Amniotic epithelial cell (primary cell): ENCODE results near the gene EDRF1.
"Not testable (repeated sequence)": the region's sequence is repeated elsewhere in the genome, so short reads cannot be mapped to it uniquely, and the experiment has no call there.

Experiments
- DNase-seq: peaks from one replicate; pipeline ENCODE4 v3.0.0-alpha.2; 2010; ENCODE audit warnings: low read depth

The EDRF1 gene, protein sequence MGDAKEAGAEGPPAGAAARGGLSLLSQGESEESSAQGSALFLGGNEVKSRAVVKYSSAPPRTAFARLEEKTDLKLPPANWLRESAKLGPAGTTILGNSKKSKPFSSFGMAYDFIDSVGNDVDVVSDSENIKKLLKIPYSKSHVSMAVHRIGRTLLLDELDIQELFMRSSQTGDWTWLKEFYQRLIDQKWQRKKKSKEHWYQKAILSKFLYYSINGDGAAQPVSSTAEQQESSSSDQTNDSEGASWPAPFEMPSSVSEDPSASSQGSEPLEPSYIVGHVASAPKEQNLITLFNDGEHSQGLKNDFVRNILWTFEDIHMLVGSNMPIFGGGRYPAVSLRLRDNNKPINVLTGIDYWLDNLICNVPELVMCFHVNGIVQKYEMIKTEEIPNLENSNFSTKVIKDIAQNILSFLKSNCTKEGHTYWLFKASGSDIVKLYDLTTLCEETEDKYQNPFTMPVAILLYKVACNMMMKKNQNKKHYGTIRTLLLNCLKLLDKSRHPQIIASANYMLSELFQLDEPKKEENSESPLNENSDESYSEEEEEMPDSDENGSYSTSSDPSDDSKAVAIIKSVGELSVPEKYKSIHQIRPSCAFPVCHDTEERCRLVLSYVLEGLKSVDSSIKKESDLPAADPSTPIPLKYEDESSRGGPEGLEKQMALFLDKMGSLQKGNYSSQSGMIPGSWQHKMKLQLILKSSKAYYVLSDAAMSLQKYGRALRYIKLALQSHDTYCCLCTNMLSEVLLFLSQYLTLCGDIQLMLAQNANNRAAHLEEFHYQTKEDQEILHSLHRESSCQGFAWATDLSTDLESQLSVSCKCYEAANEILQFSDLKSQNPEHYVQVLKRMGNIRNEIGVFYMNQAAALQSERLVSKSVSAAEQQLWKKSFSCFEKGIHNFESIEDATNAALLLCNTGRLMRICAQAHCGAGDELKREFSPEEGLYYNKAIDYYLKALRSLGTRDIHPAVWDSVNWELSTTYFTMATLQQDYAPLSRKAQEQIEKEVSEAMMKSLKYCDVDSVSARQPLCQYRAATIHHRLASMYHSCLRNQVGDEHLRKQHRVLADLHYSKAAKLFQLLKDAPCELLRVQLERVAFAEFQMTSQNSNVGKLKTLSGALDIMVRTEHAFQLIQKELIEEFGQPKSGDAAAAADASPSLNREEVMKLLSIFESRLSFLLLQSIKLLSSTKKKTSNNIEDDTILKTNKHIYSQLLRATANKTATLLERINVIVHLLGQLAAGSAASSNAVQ

DNA sequence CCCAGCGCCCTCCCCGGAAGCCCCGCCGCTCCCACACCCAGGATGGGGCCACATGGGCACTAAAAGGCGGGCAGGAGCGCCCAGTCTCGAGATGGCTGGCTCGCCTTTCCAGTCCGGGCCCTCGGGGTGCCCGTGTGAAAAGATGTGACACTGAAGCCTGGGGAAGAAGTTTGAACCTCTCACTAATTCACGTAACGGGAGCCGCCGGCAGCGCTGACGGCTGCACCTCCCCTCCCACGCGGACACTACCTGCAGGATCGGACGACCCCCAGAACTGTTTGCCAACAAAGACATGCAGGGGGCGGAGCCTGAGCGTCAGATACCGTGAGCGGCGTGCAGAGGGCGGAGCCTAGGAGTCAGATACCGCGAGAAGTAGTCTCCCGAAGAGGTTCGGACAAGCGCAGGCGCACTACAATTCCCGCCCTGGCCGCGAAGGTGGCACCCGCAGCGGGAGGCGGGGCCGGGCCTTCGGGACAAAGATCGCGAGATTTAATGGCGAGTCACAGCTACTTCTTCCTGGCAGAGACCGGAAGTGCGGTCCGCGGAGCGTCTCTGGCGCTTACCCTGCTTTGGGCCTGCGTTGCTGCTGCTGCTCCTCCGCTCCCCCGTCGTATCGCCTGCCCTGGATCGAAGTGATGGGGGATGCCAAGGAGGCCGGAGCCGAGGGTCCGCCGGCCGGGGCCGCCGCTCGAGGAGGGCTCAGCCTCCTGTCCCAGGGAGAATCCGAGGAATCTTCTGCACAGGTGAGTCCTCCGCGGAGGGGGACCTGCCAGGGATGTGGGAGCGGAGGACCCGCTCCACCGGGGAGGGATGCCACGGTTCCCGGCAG, at the start of gene EDRF1:
TSS of gene EDRF1 (plus strand) at position 537 of the 829 bp plus-strand sequence. CDS start at position 636, 99 bp downstream.
- DNase-seq = peak; percentile 96

DNA sequence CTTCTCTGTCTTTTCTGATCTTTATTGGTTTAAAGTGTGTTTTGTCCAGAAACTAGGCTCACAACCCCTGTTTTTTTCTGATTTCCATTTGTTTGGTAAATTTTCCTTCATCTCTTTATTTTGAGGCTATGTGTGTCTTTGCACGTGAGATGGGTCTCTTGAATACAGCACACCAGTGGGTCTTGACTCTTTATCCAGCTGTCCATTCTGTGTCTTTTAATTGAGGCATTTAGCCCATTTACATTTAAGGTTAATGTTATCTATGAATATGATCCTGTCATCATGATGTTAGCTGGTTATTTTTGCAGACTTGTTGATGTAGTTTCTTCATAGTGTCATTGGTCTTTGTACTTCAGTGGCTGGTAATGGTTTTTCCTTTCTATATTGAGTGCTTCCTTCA, 46.6 kb upstream of the EDRF1 start:
- DNase-seq = no peak

DNA sequence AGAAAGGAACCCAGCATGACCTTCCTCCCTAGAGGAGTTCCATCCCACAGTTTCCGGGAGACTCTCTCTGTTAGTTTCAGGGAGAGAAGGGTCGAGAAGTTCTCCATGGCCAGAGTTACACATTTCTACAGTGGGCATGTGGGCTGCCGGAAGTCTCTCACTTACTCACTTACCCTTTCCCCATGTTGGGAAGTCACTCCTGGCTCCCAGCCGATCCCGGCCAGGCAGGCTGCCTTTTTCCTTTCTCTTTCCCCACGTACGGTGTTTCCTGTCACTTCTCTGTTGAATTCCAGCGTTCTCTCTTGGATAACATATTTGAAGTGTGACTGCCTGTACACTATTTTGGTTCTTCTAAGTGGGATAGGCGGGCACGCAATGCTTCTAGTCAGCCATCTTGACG, 40.1 kb upstream of the EDRF1 start:
- no peak for DNase-seq

DNA sequence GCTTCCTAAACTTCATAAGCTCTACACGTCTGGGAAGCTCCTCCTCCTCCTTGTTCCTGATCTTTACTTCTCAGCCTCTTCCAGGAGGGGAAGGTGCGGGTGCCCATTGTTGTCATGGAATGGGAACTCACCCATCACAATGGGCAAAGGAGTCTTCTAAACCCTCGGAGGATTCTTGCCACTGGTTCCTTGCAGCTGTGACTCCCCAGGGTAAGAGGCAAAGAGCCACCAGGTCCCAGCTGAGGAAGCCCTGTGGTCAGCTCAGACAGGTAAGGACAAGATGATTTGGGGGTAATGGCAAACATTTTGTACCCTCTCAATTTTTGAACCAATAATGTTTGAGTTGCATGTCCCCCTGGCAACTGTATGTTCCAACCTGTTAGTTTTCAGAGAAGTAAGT, 36.4 kb upstream of the EDRF1 start, which contains the start of gene TEX36:
TSS of gene TEX36 (minus strand) at position 101 of the 400 bp plus-strand sequence. CDS start 174 bp downstream, outside the sequence.
- no peak for DNase-seq

DNA sequence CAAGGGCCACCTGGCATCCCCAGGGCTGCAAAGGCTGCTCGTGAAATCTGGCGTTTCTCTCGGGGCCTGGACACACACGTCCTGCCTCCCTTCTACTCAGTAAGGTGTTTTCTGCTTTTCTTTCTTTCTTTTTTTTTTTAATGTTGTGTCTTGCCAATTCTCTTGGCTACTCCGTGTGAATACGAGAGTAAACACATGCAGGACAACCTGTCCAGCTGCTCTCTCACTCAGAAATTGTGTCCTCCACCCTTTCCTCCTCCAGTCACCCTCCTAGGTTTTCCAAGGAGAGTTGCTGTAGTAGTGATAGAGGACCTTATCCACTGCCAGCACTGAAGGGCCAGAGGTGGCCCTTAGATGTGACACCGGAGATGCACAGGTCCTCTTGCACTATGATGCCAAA, 35.7 kb upstream of the EDRF1 start:
- no peak for DNase-seq

DNA sequence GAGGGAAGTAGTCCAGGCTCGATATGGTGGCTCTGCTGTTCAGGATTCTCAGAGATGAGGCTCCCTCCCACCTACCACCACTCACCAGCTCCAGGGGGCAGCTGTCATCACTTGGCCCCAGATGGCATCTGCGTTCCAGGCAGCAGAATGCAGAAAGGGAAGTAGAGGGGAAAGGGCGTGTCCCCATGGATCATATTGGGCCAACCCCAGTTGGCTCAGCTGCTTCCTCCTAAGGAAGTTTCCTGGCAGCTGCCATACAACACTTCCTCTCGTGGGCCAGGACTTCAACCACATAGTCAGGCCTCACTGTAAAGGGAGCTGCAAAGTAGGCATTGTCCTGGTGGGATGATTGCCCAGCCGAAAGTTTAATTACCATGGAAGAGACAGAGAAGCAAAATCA, 34.9 kb upstream of the EDRF1 start:
- DNase-seq = no peak

DNA sequence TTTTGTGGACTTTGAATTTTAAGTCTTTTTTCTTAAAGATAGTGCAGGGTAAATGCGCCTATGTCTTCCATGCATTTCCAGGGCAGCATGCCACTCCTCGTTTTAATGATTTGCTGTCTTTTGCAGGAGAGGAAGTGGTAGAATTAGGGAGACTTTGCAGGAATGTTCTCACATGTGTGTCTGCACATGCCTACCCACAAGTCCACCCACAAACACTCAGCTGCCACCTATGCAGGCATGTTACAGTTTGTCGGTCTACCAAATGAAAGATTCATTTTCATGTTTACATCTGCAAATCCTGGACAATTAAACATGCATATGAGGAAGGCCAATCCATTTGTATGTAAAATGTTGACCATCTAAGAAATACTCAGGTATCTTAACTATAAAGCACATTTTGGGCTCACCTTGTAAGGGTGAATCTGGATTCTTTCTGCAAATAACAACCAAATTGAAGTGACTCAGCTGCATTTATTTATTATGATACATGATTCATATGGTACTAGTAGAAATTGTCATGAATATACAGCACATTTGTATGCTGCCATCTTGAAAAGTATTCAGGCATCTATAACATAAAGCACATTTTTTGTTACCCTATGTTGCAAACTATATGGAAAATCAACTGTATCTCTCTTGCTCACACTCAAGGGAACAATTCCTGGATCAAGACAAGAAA, 31.9 kb upstream of the EDRF1 start:
- DNase-seq = no peak

DNA sequence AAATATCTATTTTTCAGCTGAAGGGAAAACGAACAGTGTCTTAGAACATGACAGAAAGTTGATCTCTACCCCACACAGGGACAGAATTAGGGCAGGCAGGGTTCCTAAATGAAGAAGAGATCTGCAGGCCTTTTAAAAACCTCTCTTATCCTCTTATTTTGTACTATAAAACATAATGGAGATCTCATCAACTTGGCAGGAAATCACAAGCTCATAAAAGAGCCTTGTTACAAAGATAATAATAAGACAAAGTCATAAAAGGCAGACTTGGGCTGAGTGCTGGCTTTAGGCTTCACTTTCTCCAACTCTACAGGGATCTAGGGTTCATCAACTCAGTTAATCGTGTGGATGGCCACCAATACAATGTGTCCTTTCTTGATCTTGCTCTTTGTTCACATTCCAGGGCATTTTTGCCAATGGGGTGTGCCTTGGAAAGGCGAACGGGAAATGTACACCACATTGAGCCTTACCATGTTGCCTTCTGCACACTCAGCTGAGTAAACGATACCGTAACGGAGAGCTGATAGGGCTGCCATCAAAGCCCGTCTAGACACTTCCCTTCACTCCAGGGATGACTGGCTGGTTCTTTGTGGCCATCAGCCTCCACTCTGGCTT, 29.4 kb upstream of the EDRF1 start:
- DNase-seq = no peak

DNA sequence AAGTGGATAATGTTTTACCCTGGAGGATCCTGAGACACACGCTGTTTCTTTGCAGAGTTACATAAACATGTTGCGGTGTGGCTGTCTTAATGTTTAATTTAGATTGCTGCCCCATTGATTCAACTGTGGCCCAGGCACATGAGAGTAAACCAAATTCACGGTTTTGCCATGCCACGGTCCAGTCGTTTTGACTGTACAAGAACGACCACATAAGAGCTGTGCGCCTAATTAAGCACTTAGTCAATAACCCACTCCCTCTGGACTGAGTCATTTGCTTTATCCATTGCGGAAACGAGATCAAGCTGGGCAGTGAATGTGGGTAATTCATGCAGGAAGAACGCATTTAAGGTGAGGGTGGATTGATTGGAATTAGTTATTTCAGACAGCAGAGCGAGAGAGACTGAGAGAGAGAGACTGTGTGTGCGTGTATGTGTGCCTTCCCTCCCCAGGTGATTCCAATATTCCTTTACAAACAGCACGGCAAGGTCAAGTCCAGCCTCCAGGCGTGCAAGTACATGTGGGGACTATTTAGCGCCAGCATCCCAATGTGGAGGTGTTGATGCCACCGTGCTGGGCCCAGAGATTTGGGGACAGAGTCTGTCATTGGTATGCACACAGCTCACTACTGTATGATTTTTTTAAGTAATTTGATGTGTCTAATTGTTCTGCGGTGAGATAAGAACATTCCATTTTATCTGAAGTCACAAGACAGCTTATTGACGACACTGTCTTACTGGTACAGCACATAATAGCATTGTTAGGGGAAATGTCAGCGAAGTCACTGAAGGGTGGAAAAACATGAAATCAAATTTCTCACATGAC, 28.1 kb upstream of the EDRF1 start:
- DNase-seq = no peak

DNA sequence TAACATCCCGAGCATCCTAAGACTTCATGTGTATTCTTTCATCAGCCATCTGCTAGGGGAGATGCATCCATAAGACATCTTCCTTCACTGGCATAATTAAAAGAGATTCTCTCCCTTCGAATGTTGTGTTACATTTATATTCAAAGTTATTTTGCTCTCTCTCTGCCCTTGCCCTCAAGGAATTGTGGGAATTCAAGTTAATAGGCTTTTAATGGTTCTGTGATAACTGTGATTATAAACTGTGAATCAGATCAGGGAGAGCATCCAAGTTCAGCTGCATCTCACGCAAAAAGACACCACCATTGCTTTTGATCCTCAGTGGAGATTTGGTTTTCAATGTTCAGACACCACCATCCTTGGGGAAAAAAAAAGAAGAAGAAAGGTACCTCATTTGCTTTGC, 27.3 kb upstream of the EDRF1 start:
- no peak for DNase-seq

DNA sequence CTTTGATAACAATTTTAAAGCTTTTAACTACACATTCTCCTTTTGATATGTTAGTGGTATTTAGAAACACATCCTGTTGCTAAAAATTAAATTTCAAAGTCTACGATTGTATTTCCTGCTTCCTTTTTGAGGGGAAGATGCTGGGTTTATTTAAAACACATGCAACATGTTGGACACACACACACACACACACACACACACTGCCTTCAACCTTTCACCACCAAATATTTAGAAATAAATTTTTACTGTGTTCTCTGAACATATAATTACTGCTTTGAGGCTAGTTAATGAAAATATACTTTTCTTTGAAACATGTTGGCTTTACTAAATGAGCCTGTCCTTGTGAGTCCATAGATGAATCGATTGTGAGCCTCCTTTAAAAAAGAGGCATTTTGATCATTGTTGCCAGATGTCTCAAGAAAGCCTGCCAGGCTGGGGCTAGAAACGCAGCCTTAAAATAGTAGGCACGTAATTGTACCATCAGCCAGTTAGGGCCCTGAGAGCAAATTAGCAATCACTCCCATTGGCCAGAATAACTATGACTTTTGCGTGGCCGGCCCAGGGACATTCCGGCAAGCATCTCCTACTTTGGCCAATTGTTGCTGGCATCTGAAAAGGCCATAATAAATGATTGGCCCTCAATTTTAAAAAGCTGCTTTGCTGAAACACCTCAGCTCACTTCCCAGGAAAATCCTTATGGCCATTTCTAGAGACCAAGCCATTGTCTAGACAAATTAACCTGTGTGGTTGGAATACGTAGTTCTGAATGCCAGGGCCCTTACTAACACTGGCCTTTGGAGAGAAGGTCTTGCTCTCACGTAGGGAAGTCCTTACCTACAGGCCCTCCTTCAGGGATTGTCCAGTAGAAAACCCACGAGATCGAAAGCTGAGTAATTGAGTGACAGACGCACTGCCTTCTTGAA, 26.6 kb upstream of the EDRF1 start:
- no peak for DNase-seq

DNA sequence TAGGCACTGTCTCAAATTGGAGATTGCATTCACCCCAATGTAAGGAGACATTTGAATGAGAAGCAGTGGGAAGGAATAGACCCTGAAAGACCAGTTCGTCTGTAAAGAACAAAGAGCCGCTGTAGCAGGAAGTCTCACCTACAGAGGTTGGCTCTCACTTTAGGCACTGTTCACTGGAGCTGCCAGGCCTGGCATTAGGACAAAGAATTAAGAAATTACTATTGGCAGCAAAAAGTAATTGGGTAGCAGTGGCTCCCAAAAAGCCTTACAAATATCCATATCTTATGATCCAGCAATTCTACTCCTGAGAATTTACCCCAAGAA, 26.0 kb upstream of the EDRF1 start:
- no peak for DNase-seq

DNA sequence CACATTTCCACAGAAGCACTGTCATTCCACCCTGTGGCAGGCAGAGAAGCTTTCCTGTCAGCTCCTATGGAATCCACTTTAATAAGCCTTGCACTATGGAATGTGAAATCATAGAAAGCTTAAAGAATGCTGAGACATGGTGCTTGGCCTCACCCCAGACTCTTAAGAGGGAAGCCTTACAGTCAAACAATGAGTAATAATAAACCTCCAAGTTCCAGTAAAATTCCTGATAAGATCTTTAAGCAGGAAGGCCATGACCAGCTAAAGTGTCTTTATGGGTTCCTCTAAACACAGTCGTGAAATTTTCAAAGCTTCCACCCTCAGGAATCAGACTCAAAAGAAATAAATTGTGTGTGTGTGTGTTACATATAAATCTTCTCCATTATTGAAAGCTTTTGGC, 24.6 kb upstream of the EDRF1 start:
- DNase-seq = peak; percentile 75

DNA sequence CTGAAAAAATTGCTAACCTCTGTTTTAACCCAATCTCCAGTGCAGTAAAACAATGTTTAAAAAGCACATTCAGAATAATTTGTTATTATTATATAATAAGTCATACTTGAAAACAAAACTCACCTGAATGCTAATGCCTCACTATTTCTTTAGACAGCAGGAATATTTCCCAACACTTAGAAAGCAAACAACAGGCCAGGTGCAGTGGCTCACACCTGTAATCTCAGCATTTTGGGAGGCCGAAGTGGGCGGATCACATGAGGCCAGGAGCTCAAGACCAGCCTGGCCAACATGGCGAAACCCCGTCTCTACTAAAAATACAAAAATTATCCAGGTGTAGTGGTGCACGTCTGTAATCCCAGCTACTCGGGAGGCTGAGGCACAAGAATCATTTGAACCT, 22.6 kb upstream of the EDRF1 start:
- DNase-seq = not testable (repeated sequence)

DNA sequence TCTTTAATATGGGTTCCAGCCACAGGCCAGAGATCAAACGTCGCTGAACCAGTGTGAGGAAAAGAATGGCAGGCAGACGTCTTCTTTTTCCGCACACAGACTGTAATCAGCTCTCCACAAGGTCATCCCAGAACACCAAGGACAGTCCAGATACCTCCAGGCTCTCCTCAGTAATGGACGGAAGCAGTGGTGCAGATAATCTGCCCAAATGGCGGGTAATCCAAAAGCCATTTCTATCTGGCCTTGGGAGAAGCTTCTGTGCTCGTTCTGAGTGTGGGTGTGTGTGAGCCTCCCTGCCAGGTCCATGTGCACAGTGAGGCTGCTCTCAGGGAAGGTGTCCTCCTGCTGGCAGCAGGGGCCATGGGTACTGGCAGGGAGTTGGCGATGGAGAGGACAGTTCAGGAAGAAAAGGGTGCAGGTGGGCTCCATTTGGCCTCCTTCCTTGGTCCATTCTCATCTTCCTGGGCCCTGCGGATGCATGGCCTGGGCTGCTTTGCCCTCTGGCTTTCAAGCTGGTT, 21.0 kb upstream of the EDRF1 start:
- no peak for DNase-seq

DNA sequence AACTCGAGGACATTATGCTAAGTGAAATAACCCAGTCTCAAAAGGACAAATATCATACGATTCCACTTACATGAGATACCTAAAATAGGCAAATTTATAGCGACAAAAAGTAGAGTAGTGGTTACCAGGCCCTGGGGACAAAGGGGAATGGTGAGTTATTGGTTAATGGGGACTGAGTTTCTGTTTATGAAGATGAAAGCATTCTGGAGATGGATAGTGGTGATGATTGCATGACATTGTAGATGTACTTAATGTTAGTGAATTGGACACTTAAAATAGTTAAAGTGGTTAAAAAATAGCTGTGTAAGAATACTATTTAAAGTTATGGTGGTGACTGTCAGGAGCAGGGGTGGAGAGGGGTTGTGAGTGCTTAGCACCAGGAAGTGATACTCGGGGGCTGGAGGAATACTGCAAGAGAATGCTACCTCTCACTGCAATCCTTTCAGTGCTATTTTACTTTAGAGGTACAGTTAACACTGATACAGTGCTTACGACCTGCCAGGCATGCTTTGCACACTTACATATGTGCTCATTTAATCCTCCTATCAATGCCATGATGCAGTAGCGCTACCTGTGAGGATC, 19.9 kb upstream of the EDRF1 start:
- no peak for DNase-seq

DNA sequence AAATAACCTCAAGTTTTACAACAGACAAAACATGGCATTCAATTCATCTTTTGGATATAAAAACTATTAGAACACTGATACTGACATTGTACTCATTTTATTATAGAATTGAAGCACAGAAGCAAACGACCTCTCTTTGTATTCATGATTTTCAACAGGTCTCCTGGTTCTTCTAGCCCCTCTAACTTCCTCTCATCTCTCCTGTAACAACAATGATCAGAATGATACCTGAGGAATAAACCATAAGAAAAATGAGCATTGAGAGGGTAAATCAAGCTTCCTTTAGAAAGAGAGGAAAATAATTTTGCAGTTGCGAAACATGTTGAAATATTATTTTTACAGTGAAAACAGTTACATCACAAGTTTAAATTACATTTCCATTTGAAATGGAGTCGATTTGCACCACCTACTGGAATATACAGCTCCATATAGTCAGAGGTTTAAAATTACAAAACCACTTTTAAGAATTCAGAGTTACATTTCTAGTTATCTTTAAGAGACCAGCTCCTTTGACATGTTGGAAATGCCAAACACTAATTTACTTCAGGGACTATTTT, 19.1 kb upstream of the EDRF1 start:
- DNase-seq = peak; percentile 34
